Neuronal stem cell (in vitro differentiated cells): ENCODE measurements around the gene MYZAP.

Source experiments
- DNase-seq: peaks from one replicate; pipeline ENCODE4 v3.0.0-alpha.2; 2013; ENCODE audit warnings: low spot score
- H2AFZ ChIP-seq: one replicate; pipeline ENCODE4 v1.6.1; 2013; ENCODE audit warnings: mild to moderate bottlenecking, low read length, inconsistent platforms
- H2AK5ac ChIP-seq: 2 replicates; pipeline ENCODE4 v1.6.1; 2013; ENCODE audit warnings: low read depth, mild to moderate bottlenecking, inconsistent platforms, low read length, moderate library complexity, mixed read lengths
- H2BK120ac ChIP-seq: 2 replicates; pipeline ENCODE4 v1.6.1; 2013; ENCODE audit warnings: low read depth, mild to moderate bottlenecking, inconsistent platforms, low read length, moderate library complexity, mixed read lengths
- H2BK12ac ChIP-seq: one replicate; pipeline ENCODE4 v1.6.1; 2013; ENCODE audit warnings: low read length, inconsistent platforms
- H2BK15ac ChIP-seq: 2 replicates; pipeline ENCODE4 v1.6.1; 2013; ENCODE audit warnings: mild to moderate bottlenecking, low read length, inconsistent platforms, mixed read lengths
- H2BK5ac ChIP-seq: one replicate; pipeline ENCODE4 v1.6.1; 2013; ENCODE audit warnings: inconsistent platforms, mild to moderate bottlenecking, low read length, moderate library complexity
- H3K14ac ChIP-seq: one replicate; pipeline ENCODE4 v1.6.1; 2013; ENCODE audit warnings: low read length, inconsistent platforms
- H3K18ac ChIP-seq: 2 replicates; pipeline ENCODE4 v1.6.1; 2013; ENCODE audit warnings: low read length, inconsistent platforms
- H3K23ac ChIP-seq: 2 replicates; pipeline ENCODE4 v1.6.1; 2013; ENCODE audit warnings: low read depth, mild to moderate bottlenecking, mixed read lengths, low read length, inconsistent platforms; ENCODE audit not compliant: poor library complexity
- H3K27ac ChIP-seq: replicated peaks from 3 replicates; pipeline ENCODE4 v1.5.1; 2013; ENCODE audit warnings: low read length, inconsistent platforms
- H3K27me3 ChIP-seq, 3 experiments: 2 replicates each; pipeline ENCODE4 v1.6.1; 2013; ENCODE audit warnings: low read length in 3 of 3, mild to moderate bottlenecking in 2 of 3, inconsistent platforms in 1 of 3, low read depth in 1 of 3, mixed read lengths in 1 of 3, moderate library complexity in 1 of 3; ENCODE audit not compliant: control insufficient read depth in 3 of 3, insufficient read depth in 3 of 3
- H3K36me3 ChIP-seq, 2 donors: replicated peaks in 1 of 2; 2 replicates each; pipeline ENCODE4 v1.6.1; 2013; ENCODE audit warnings: low read length in 2 of 2; ENCODE audit not compliant: control insufficient read depth in 2 of 2, insufficient read depth in 2 of 2
- H3K4ac ChIP-seq: 2 replicates; pipeline ENCODE4 v1.6.1; 2013; ENCODE audit warnings: inconsistent platforms, mild to moderate bottlenecking, low read length, moderate library complexity
- H3K4me1 ChIP-seq, 2 donors: 1 replicate in 1 of 2; 2 replicates in 1 of 2; pipeline ENCODE4 v1.6.1; 2013; ENCODE audit warnings: low read length in 2 of 2, low read depth in 1 of 2; ENCODE audit not compliant: control insufficient read depth in 2 of 2, insufficient read depth in 1 of 2
- H3K4me2 ChIP-seq: one replicate; pipeline ENCODE4 v1.6.1; 2013; ENCODE audit warnings: mild to moderate bottlenecking, low read length, inconsistent platforms; ENCODE audit not compliant: insufficient read depth, poor library complexity, severe bottlenecking
- H3K4me3 ChIP-seq, 2 donors: 2 replicates each; pipeline ENCODE4 v1.5.1; 2013; ENCODE audit warnings: low read length in 2 of 2, mild to moderate bottlenecking in 2 of 2, inconsistent platforms in 1 of 2, moderate library complexity in 1 of 2
- H3K79me1 ChIP-seq: one replicate; pipeline ENCODE4 v1.6.1; 2013; ENCODE audit warnings: low read depth, mild to moderate bottlenecking, inconsistent platforms, low read length, moderate library complexity
- H3K9ac ChIP-seq: one replicate; pipeline ENCODE4 v1.6.1; 2013; ENCODE audit warnings: mild to moderate bottlenecking, low read depth, low read length, inconsistent platforms; ENCODE audit not compliant: poor library complexity
- H3K9me3 ChIP-seq, 2 donors: replicated peaks in 1 of 2; 2 replicates each; pipeline versions ENCODE3 to v1.6.1; 2013; ENCODE audit warnings: low read length in 2 of 2, mild to moderate bottlenecking in 2 of 2, inconsistent platforms in 1 of 2, low read depth in 1 of 2, mixed read lengths in 1 of 2, moderate library complexity in 1 of 2; ENCODE audit not compliant: control insufficient read depth in 2 of 2, insufficient read depth in 1 of 2
- H4K8ac ChIP-seq: one replicate; pipeline ENCODE4 v1.6.1; 2013; ENCODE audit warnings: low read depth, mild to moderate bottlenecking, inconsistent platforms, low read length, moderate library complexity
- H4K91ac ChIP-seq: one replicate; pipeline ENCODE4 v1.6.1; 2013; ENCODE audit warnings: low read length, low read depth, mild to moderate bottlenecking, inconsistent platforms; ENCODE audit not compliant: poor library complexity
- WGBS, 2 donors: extraction: QIAGEN DNeasy Blood & Tissue Kit; methylation state at CpG; one replicate each; pipeline ENCODE4 v1.1.7; 2013; ENCODE audit warnings: missing lambda C conversion rate in 2 of 2, mixed read lengths in 1 of 2; ENCODE audit not compliant: insufficient read length in 2 of 2, insufficient replicate concordance in 1 of 2; ENCODE audit errors: extremely low coverage in 2 of 2; 5-methylcytosine and 5-hydroxymethylcytosine counted together

Gene MYZAP

DNA sequence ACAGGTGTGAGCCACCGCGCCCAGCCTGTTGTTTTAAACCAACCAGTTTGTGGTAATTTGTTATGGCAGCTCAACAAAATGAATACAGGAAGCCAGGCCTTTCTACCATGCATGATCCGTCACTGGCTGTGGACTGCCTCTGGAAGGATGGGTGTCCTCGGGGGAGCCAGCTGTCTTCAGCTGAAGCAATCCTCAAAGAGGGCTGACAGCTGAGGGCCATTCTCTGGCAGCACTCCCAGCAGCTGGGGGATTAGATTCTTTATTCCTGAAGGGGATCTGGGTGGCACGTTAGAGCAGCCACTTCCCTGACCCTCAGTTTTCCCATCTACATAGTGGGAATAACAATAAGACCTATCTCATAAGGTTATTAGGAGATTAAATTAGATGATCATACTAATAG is 139.2 kb downstream of the MYZAP start:
- Histone ChIP-seq H2AFZ (no peak overlapping the region), H2BK120ac (no peak overlapping the region), H3K9me3 (no peaks in the 10 kb centered on the region), H3K14ac (no peak overlapping the region), H3K27ac (no peak overlapping the region), H3K36me3 (no peaks in the 10 kb centered on the region), H2BK12ac (no peak overlapping the region), H4K91ac (no peak overlapping the region), H2BK5ac (no peak overlapping the region), H3K4me3 (no peak overlapping the region), H3K23ac (no peak overlapping the region), H3K18ac (no peak overlapping the region), H4K8ac (no peak overlapping the region), H2AK5ac (no peak overlapping the region), H3K9ac (no peak overlapping the region), H3K4me2 (no peak overlapping the region), H3K4me1 (peaks cover 0 to 1% of the 10 kb centered on the region in 2 donors), H3K4ac (no peak overlapping the region), H3K79me1 (no peaks in the 10 kb centered on the region), H2BK15ac (no peak overlapping the region), H3K27me3 (no peaks in the 10 kb centered on the region)
- no CpG with 5 or more reads among the region's 5 CpGs for WGBS, 2 donors
- no peak for DNase-seq

GRCh38 chr15:57731530-57732103 is 139.9 kb downstream of the MYZAP start:
- no peak for DNase-seq
- H3K4me2 ChIP-seq, result no peak overlapping the region
- H3K14ac ChIP-seq, result no peak overlapping the region
- peaks cover 0 to under 1% of the 10 kb centered on the region in 2 donors for H3K9me3 ChIP-seq
- no peaks in the 10 kb centered on the region for H3K79me1 ChIP-seq
- H2BK12ac ChIP-seq, result no peak overlapping the region
- no peak overlapping the region for H3K18ac ChIP-seq
- no peak overlapping the region for H4K8ac ChIP-seq
- no peak overlapping the region for H3K4me3 ChIP-seq
- H3K4ac ChIP-seq, result no peak overlapping the region
- no peak overlapping the region for H3K23ac ChIP-seq
- no peak overlapping the region for H4K91ac ChIP-seq
- H3K4me1 ChIP-seq, result peaks cover 0 to 1% of the 10 kb centered on the region in 2 donors
- H2BK120ac ChIP-seq, result no peak overlapping the region
- no peaks in the 10 kb centered on the region for H3K36me3 ChIP-seq
- H3K27me3 ChIP-seq, result no peaks in the 10 kb centered on the region
- no peak overlapping the region for H2BK15ac ChIP-seq
- WGBS, 2 donors, result no CpG with 5 or more reads among the region's 6 CpGs
- H3K27ac ChIP-seq, result no peak overlapping the region
- no peak overlapping the region for H3K9ac ChIP-seq
- H2AFZ ChIP-seq, result no peak overlapping the region
- H2BK5ac ChIP-seq, result no peak overlapping the region
- H2AK5ac ChIP-seq, result no peak overlapping the region

DNA sequence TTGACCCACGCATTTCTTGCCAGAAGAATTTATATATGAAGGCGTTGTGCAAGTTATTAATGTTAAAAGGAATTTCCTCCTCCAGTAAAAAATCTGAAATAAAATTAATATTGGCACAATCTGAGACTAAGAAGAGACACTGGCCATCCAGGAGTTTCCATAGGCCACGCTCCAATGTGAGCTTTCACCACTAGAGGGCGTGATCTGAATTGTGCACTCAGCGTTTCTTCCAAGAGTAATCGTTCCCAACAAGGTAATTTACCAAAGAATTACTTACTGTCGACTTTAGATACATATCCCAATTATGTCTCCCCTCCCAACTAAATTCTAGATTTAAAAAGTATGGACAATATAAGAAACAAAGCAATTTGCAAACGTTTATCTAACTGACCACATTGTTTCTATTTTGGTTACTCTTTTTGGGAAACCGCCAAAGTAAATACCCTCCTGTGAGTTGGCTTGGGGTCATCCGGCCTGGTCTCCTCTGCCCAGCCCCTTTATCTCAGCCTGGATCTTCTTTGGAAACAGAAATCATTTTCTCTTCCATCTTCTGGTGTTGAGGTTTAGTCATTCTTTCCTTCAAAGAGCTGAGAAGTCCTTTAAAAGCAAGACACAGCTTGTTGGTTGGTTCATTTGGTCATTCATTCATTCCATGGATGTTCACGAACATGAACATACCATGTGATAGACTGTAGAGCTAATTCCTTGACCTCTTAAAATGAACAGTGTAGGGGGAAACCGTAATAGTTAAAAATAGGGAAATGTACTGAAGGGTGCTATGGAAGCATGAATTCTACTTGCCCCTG is 141.0 kb downstream of the MYZAP start:
- no peak overlapping the region for H3K4me2 ChIP-seq
- no peak overlapping the region for H3K18ac ChIP-seq
- no peak overlapping the region for H4K91ac ChIP-seq
- no peak overlapping the region for H3K27ac ChIP-seq
- no peak overlapping the region for H4K8ac ChIP-seq
- no peak overlapping the region for H2AK5ac ChIP-seq
- DNase-seq, result peak; percentile 55
- H3K9ac ChIP-seq, result no peak overlapping the region
- peaks cover 0 to 1% of the 10 kb centered on the region in 2 donors for H3K4me1 ChIP-seq
- no peak overlapping the region for H2BK12ac ChIP-seq
- no peak overlapping the region for H2BK120ac ChIP-seq
- peak overlapping the region; percentile 50 for H2AFZ ChIP-seq
- no CpG with 5 or more reads among the region's 12 CpGs for WGBS, 2 donors
- H3K4me3 ChIP-seq, result no peak overlapping the region
- no peaks in the 10 kb centered on the region for H3K27me3 ChIP-seq
- no peak overlapping the region for H3K14ac ChIP-seq
- H3K4ac ChIP-seq, result no peak overlapping the region
- H2BK15ac ChIP-seq, result no peak overlapping the region
- H3K79me1 ChIP-seq, result no peaks in the 10 kb centered on the region
- no peak overlapping the region for H3K23ac ChIP-seq
- H3K9me3 ChIP-seq, result peaks cover 0 to 2% of the 10 kb centered on the region in 2 donors
- no peak overlapping the region for H2BK5ac ChIP-seq
- no peaks in the 10 kb centered on the region for H3K36me3 ChIP-seq

DNA sequence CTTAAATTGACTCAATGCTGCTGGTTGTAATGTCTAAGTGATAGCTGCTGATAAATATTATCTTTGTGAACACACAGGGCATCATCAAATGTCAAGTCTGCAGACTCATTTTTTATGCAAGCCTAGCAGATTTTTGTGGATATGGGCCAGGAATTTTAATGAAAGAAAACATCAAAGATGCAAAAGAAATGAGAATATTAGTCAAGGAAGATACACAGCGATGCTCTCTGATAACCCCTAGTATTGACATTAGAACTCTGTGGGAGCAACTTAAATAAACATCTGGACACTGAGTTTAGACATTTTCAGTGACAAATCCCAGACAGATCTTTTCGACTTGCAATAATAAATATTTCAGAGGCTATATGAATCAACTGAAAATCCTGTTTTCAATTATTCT is 143.2 kb downstream of the MYZAP start:
- Histone ChIP-seq H2AK5ac (no peak overlapping the region), H3K18ac (no peak overlapping the region), H3K27me3 (no peaks in the 10 kb centered on the region), H3K4me3 (no peak overlapping the region), H3K27ac (no peak overlapping the region), H3K9ac (no peak overlapping the region), H3K4me2 (no peak overlapping the region), H2BK120ac (no peak overlapping the region), H3K4ac (no peak overlapping the region), H3K9me3 (peaks cover 0 to 2% of the 10 kb centered on the region in 2 donors), H3K4me1 (peaks cover 0 to 1% of the 10 kb centered on the region in 2 donors), H3K36me3 (no peaks in the 10 kb centered on the region), H2BK12ac (no peak overlapping the region), H4K91ac (no peak overlapping the region), H4K8ac (no peak overlapping the region), H3K23ac (no peak overlapping the region), H2AFZ (no peak overlapping the region), H3K14ac (no peak overlapping the region), H3K79me1 (no peaks in the 10 kb centered on the region), H2BK5ac (no peak overlapping the region), H2BK15ac (no peak overlapping the region)
- WGBS, 2 donors, result no CpG with 5 or more reads among the region's 2 CpGs
- DNase-seq, result no peak
